NB4 (cell line): ENCODE measurements around the gene AP4B1.

Experiments
- CTCF ChIP-seq: IDR thresholded peaks from one replicate; pipeline ENCODE4 v1.5.1; 2012; ENCODE audit warnings: low read depth, low read length
- MAX ChIP-seq: IDR thresholded peaks from 2 replicates; pipeline ENCODE4 v1.6.1; 2011; ENCODE audit warnings: low read depth, low read length
- POLR2A ChIP-seq: IDR thresholded peaks from 2 replicates; pipeline ENCODE4 v1.6.1; 2011; ENCODE audit warnings: mild to moderate bottlenecking; ENCODE audit not compliant: insufficient read length; ENCODE audit errors: extremely low read depth

- TF ChIP-seq CTCF (no peak), MAX (no peak), POLR2A (no peak)
Measured at GRCh38 chr1:113893267-113893666, 11.3 kb downstream of the AP4B1 start.
